ENCODE results near the gene FBXW5. TPM values are rescaled to one million over a fixed set of nuclear protein-coding genes. Genes with fewer than 3 reads are reported as not detected.

FBXW5 gene
- polyA plus RNA-seq, 1 donor from 2014 or later: 138 TPM

- Histone ChIP-seq H3K9me2 (ENCODE audit: insufficient read depth, low read length) (no peaks in the 10 kb centered on the region), H3K36me3 (ENCODE audit: insufficient read depth, low read length) (no peaks in the 10 kb centered on the region), H3K27ac (ENCODE audit: low read length) (no peak overlapping the region), H3F3A (ENCODE audit: insufficient read depth, low read length, poor library complexity, severe bottlenecking) (no peaks in the 10 kb centered on the region), H3K27me3 (ENCODE audit: insufficient read depth, low read depth, low read length) (peaks cover 11% of the 10 kb centered on the region), H4K20me1 (ENCODE audit: insufficient read depth) (no peaks in the 10 kb centered on the region), H3K4me3 (ENCODE audit: low read length) (no peak overlapping the region), H2AFZ (ENCODE audit: low read depth, low read length) (no peak overlapping the region), H3K4me2 (ENCODE audit: low read length) (no peak overlapping the region), H3K79me2 (replicated peaks; ENCODE audit: insufficient read depth, low read length) (no peaks in the 10 kb centered on the region), H3K9ac (ENCODE audit: low read length) (no peak overlapping the region), H3K9me3 (ENCODE audit: low read length) (no peaks in the 10 kb centered on the region)
- TF ChIP-seq TAF1 (IDR thresholded peaks at IDR 0.05; ENCODE audit: low read depth): no peak
- no peak for TF ChIP-seq REST (IDR thresholded peaks at IDR 0.05; ENCODE audit: borderline replicate concordance)
- no peak for TF ChIP-seq MXI1 (conservative IDR thresholded peaks at IDR 0.05; ENCODE audit: poor library complexity, severe bottlenecking)
- no peak for TF ChIP-seq RAD21 (conservative IDR thresholded peaks at IDR 0.05)
- TF ChIP-seq POLR2AphosphoS5 (IDR thresholded peaks at IDR 0.05): no peak
- no peak for TF ChIP-seq EP300 (conservative IDR thresholded peaks at IDR 0.05; ENCODE audit: poor library complexity, severe bottlenecking)
- TF ChIP-seq SMC3 (conservative IDR thresholded peaks at IDR 0.05; ENCODE audit: poor library complexity): no peak
- no peak for TF ChIP-seq CTCF (IDR thresholded peaks at IDR 0.05; ENCODE audit: poor library complexity, severe bottlenecking)
- no peak for TF ChIP-seq EZH2 (IDR thresholded peaks at IDR 0.05; ENCODE audit: borderline replicate concordance, insufficient read depth, low read length, poor library complexity, severe bottlenecking)
These were observed 31.1 kb upstream of the FBXW5 start for GRCh38 chr9:136975644-136976043.

- Histone ChIP-seq H3K4me3 (ENCODE audit: low read length) (no peak overlapping the region), H3K9ac (ENCODE audit: low read length) (no peak overlapping the region), H3F3A (ENCODE audit: insufficient read depth, low read length, poor library complexity, severe bottlenecking) (no peaks in the 10 kb centered on the region), H3K27ac (ENCODE audit: low read length) (no peak overlapping the region), H3K4me2 (ENCODE audit: low read length) (no peak overlapping the region), H3K27me3 (ENCODE audit: insufficient read depth, low read depth, low read length) (peaks cover 11% of the 10 kb centered on the region), H4K20me1 (ENCODE audit: insufficient read depth) (no peaks in the 10 kb centered on the region), H3K79me2 (replicated peaks; ENCODE audit: insufficient read depth, low read length) (no peaks in the 10 kb centered on the region), H2AFZ (ENCODE audit: low read depth, low read length) (no peak overlapping the region), H3K9me2 (ENCODE audit: insufficient read depth, low read length) (no peaks in the 10 kb centered on the region), H3K9me3 (ENCODE audit: low read length) (no peaks in the 10 kb centered on the region), H3K36me3 (ENCODE audit: insufficient read depth, low read length) (no peaks in the 10 kb centered on the region)
- TF ChIP-seq RAD21 (conservative IDR thresholded peaks at IDR 0.05): no peak
These were observed 30.4 kb upstream of the FBXW5 start for GRCh38 chr9:136974817-136975535.
